Measurements from ENCODE around the gene GCLC.

The GCLC gene

GRCh38 chr6:53546281-53546680 is 1.4 kb upstream of the GCLC start (continued):
- TF ChIP-seq PATZ1 (tag by site-specific recombination; IDR thresholded peaks at IDR 0.05): no peak
- TF ChIP-seq ZNF560 (tag by site-specific recombination; IDR thresholded peaks at IDR 0.05; ENCODE audit: borderline replicate concordance): no peak
- no peak for TF ChIP-seq ZNF510 (tag by site-specific recombination; IDR thresholded peaks at IDR 0.05; ENCODE audit: insufficient replicate concordance)

GRCh38 chr6:53544217-53544469 is 758 bp downstream of the GCLC start:
- H3K4me3 ChIP-seq (ENCODE audit: low read depth, low read length): peak overlapping the region; percentile 91
- H3K27ac ChIP-seq (ENCODE audit: extremely low read depth, low read depth, low read length): peak overlapping the region; percentile 80; the same call in 1 of the 2 replicates
- H3K9me3 ChIP-seq (ENCODE audit: control insufficient read depth, insufficient read depth, low read depth, low read length): no peaks in the 10 kb centered on the region
- H3K4me1 ChIP-seq (ENCODE audit: control insufficient read depth, insufficient read depth, low read length): peaks cover 10% of the 10 kb centered on the region; the same call in 1 of the 2 replicates
- POLR2A ChIA-PET: interaction anchor here (0.6 to 2.5 kb wide), 10 partner anchors 13 to 175 kb away, joined by 3 to 15 read pairs (median 4); no protein-coding TSS in a partner anchor
- CTCF ChIA-PET: interaction anchor here (0.5 to 3.6 kb wide), 19 partner anchors 14 to 553 kb away, joined by 3 to 25 read pairs (median 4); no protein-coding TSS in a partner anchor
- H3K36me3 ChIP-seq (ENCODE audit: control insufficient read depth in 2 of 2, insufficient read depth in 1 of 2, low read length in 2 of 2): peaks cover 0 to 5% of the 10 kb centered on the region in 2 experiments; a peak in 2 of 3 replicates
- no peak for TF ChIP-seq ZNF341 (tag by site-specific recombination; IDR thresholded peaks at IDR 0.05; ENCODE audit: low read depth)
- no peak for TF ChIP-seq ZNF660 (tag by site-specific recombination; IDR thresholded peaks at IDR 0.05)
- TF ChIP-seq ZNF416 (tag by site-specific recombination; IDR thresholded peaks at IDR 0.05): no peak
- TF ChIP-seq REPIN1 (tag by site-specific recombination; IDR thresholded peaks at IDR 0.05; ENCODE audit: low read depth): no peak
- no peak for TF ChIP-seq ZNF48 (tag by site-specific recombination; IDR thresholded peaks at IDR 0.05)
- TF ChIP-seq SETDB1 (IDR thresholded peaks at IDR 0.05; ENCODE audit: insufficient read length, low read length): no peak
- no peak for TF ChIP-seq ZNF548 (tag by site-specific recombination; IDR thresholded peaks at IDR 0.05)
- no peak for TF ChIP-seq ZNF449 (tag by site-specific recombination; IDR thresholded peaks at IDR 0.05)
- no peak for TF ChIP-seq GLIS1 (tag by site-specific recombination; IDR thresholded peaks at IDR 0.05)
- TF ChIP-seq ZNF626 (tag by site-specific recombination; IDR thresholded peaks at IDR 0.05): no peak
- no peak for TF ChIP-seq MEIS1 (CRISPR knock-in tag; IDR thresholded peaks at IDR 0.05; ENCODE audit: borderline replicate concordance)
- TF ChIP-seq ZBTB21 (tag by site-specific recombination; IDR thresholded peaks at IDR 0.05): no peak
- no peak for TF ChIP-seq ZNF791 (tag by site-specific recombination; IDR thresholded peaks at IDR 0.05)
- TF ChIP-seq ZNF335 (tag by site-specific recombination; conservative IDR thresholded peaks at IDR 0.05): peak; percentile 93; the same call in 1 of the 2 replicates
- no peak for TF ChIP-seq KLF8 (tag by site-specific recombination; IDR thresholded peaks at IDR 0.05)
- no peak for TF ChIP-seq ZBTB10 (tag by site-specific recombination; IDR thresholded peaks at IDR 0.05)
- no peak for TF ChIP-seq ZNF362 (tag by site-specific recombination; IDR thresholded peaks at IDR 0.05)
- no peak for TF ChIP-seq ZNF175 (tag by site-specific recombination; IDR thresholded peaks at IDR 0.05)
- TF ChIP-seq ZNF473 (tag by site-specific recombination; IDR thresholded peaks at IDR 0.05): no peak
- no peak for TF ChIP-seq OVOL3 (tag by site-specific recombination; IDR thresholded peaks at IDR 0.05)
- no peak for TF ChIP-seq ZSCAN4 (tag by site-specific recombination; IDR thresholded peaks at IDR 0.05)
- no peak for TF ChIP-seq ZSCAN5A (tag by site-specific recombination; IDR thresholded peaks at IDR 0.05)
- TF ChIP-seq ZNF76 (tag by site-specific recombination; IDR thresholded peaks at IDR 0.05; ENCODE audit: borderline replicate concordance, low read depth): 0 out of 2 replicates have a peak, but pooled peaks have one; percentile 46
- TF ChIP-seq KLF1 (tag by site-specific recombination; IDR thresholded peaks at IDR 0.05): no peak
- TF ChIP-seq ZNF19 (tag by site-specific recombination; IDR thresholded peaks at IDR 0.05; ENCODE audit: low read depth): no peak
- TF ChIP-seq SP3 (tag by site-specific recombination; IDR thresholded peaks at IDR 0.05): no peak
